Measurements from ENCODE around the gene CASP9. TPM values are rescaled to one million over a fixed set of nuclear protein-coding genes. Genes with fewer than 3 reads are reported as not detected.
"Not testable (repeated sequence)": the region's sequence is repeated elsewhere in the genome, so short reads cannot be mapped to it uniquely, and the experiment has no call there.

The CASP9 gene
- total RNA-seq, 4 donors from 2014 or later = 7.4 to 34.0 (median 26.2) TPM

DNA sequence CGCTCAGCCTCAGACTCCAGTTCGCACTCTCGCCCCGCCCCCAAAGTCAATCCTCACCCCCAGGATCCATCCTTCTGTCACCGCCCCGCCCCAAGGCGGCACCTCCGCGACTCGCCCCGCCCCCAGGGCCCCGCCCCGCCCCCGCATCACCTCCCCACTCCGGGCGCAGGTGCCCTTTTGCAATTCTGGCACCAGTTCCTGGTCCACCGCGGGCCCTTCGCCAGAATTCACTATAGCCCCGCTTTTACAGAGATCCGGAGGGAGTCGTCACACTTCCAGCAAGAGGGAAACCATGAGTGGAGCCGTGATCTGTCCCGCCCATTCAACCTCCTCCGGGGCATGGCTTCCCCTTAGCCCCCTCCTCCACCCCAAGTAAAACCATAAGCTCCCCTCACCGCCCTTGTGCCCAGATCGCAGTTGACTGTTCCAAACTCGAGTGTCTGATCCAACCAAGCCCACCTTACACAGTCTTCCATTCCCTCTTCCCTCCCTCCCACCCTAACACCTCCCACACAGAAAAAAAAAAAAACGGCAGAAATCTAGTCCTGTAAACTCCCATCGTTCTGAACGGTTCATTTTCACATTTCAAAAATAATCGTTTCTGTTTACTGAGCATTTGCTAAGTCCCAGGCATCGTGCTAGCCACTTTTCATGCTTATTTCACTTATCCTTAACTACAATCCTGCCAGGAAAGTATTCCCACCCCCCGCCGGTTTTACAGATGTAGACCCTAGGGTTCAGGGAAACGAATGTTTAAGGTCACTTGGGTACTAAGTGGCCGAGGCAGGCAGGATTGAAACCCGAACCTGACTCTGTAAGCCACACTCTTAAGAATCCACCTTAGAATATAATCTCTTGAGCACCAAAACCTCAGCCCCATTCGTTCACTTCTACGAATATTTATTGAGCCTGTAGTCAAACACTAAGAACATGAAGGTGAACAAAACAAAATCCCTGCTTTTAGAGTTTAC lies 1.3 kb upstream of the CASP9 start:
- H3K27ac ChIP-seq = peak overlapping the region; percentile 93 to 99 (median 96)
- H3K4me3 ChIP-seq = peak overlapping the region; percentile 56 to 78 (median 74)
- H3K27me3 ChIP-seq = no peaks in the 10 kb centered on the region
- H3K9me3 ChIP-seq = no peaks in the 10 kb centered on the region
- peak; percentile 20 to 100 (median 100) for DNase-seq
- peaks cover 0 to under 1% (median 0%) of the 10 kb centered on the region in 3 donors for H3K36me3 ChIP-seq
- H3K4me1 ChIP-seq = peaks cover 0 to 31% (median 5%) of the 10 kb centered on the region in 4 donors
- TF ChIP-seq, protein P1, sequence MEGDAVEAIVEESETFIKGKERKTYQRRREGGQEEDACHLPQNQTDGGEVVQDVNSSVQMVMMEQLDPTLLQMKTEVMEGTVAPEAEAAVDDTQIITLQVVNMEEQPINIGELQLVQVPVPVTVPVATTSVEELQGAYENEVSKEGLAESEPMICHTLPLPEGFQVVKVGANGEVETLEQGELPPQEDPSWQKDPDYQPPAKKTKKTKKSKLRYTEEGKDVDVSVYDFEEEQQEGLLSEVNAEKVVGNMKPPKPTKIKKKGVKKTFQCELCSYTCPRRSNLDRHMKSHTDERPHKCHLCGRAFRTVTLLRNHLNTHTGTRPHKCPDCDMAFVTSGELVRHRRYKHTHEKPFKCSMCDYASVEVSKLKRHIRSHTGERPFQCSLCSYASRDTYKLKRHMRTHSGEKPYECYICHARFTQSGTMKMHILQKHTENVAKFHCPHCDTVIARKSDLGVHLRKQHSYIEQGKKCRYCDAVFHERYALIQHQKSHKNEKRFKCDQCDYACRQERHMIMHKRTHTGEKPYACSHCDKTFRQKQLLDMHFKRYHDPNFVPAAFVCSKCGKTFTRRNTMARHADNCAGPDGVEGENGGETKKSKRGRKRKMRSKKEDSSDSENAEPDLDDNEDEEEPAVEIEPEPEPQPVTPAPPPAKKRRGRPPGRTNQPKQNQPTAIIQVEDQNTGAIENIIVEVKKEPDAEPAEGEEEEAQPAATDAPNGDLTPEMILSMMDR (IDR thresholded peaks at IDR 0.05) = no peak
- TF ChIP-seq POLR2A (IDR thresholded peaks at IDR 0.05) = peak; percentile 21 to 62

DNA sequence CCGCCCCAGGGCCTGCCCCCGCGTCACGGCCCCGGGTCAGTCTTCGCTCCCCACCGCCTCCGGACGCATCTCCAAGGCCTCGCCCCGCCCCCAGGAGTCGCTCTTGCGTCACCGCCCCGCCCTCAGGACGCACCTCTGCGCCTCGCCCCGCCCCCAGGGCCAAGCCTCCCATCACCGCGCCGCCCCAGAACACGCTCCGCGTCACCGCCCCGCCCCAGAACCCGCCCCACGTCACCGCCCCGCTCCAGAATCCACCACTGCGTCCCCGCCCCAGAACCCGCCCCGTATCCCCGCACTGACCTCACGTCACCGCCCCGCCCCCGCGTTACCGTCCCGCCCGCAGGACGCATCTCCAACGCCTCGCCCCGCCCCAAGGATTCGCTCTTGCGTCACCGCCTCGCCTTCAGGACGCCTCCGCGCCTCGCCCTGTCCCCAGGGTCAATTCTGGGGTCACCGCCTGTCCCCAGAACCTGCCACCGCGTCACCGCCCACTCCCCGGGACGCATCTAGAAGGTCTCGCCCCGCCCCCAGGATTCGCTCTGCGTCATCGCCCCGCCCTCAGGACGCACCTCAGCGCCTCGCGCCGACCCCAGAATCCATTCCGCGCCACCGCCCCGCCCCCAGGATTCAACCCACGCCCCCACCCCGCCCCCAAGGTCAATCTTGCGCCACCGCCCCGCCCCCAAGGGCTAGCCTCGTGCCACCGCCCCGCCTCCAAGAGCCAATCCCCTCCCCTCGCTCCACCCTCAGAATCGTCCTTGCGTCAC lies 451 bp upstream of the CASP9 start:
- H3K4me3 ChIP-seq = peak overlapping the region; percentile 74 to 78 (median 76)
- peak overlapping the region; percentile 93 to 99 (median 96) for H3K27ac ChIP-seq
- H3K4me1 ChIP-seq = peaks cover 0 to 31% (median 5%) of the 10 kb centered on the region in 4 donors
- TF ChIP-seq, protein P1 (IDR thresholded peaks at IDR 0.05) = no peak
- no peak for TF ChIP-seq POLR2A (IDR thresholded peaks at IDR 0.05)
- H3K27me3 ChIP-seq = no peaks in the 10 kb centered on the region
- H3K36me3 ChIP-seq = no peaks in the 10 kb centered on the region
- peak; percentile 100 for DNase-seq
- H3K9me3 ChIP-seq = no peaks in the 10 kb centered on the region

DNA sequence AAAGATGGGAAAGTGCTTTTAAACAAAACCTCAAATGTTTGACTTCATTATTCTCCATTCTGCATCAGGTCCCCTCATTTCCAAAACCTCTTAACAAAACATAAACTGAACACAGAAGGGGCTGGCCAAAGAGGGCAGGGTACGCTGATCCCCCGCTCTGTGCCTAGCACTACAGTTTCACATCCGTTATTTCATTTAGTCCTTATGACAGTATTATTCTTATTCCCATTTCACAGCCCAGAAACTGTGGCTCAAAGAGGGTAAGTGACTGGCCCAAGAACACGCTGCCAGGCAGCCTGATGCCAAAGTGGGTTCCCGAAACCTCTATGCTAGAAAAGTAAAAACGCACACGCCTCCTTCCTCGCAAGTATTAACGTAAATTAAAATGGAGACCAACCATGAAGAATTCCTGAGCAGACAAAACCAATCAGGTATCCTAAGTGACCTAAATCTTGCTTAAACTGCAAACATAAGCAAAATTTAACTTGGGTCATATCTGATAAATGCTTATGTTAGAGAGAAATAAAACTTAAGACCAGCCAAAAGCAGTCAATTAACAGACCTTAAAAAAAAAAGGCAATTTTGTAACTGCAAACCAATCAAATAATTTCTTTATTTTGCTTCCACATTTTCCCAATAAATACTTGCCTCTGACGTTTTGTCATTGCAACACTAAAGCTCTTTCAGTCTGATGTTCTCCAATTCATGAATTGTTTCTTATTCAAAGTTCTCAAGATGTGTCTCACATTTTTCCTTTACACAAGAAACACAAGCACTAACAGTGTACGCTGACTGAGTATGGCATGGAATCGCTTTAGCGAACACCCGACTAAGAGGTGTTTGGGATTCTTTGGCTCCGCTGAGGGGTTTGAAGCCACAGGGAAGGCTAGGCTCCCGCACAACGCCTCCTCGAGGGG lies 653 bp downstream of the CASP9 start:
- Histone ChIP-seq H3K4me1 (peaks cover 0 to 31% (median 5%) of the 10 kb centered on the region in 4 donors), H3K36me3 (no peaks in the 10 kb centered on the region), H3K27ac (peak overlapping the region; percentile 93 to 99 (median 96)), H3K4me3 (peak overlapping the region; percentile 74 to 78 (median 76)), H3K27me3 (no peaks in the 10 kb centered on the region), H3K9me3 (no peaks in the 10 kb centered on the region)
- no peak for TF ChIP-seq POLR2A (IDR thresholded peaks at IDR 0.05)
- TF ChIP-seq, protein P1 (IDR thresholded peaks at IDR 0.05) = no peak
- peak in 1 of 3 donors; percentile 42 for DNase-seq

DNA sequence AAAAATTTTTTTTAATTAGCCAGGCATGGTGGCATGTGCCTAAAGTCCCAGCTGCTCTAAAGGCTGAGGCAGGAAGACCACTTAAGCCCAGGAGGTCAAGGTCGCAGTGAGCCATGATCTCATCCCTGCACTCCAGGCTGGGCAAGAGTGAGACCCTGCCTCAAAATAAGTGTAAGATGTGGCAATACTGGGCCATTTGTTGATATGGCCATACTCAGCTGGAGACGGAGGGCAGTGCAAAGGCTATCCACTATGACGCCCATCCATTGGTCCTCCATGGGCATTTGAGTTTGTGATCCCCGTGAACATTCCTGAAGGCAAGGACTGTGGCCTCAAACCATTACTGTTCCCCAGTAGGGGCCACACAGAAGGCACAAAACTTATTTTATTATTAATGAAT lies 1.5 kb downstream of the CASP9 start:
- no peak for TF ChIP-seq POLR2A (IDR thresholded peaks at IDR 0.05)
- TF ChIP-seq, protein P1 (IDR thresholded peaks at IDR 0.05) = no peak
- DNase-seq = peak in 1 of 3 donors; percentile 43
- Histone ChIP-seq H3K27ac (no peak overlapping the region), H3K4me3 (no peak overlapping the region), H3K27me3 (no peaks in the 10 kb centered on the region), H3K36me3 (peaks cover 0 to 6% (median 0%) of the 10 kb centered on the region in 3 donors), H3K9me3 (no peaks in the 10 kb centered on the region), H3K4me1 (peaks cover 0 to 24% (median 5%) of the 10 kb centered on the region in 4 donors)

DNA sequence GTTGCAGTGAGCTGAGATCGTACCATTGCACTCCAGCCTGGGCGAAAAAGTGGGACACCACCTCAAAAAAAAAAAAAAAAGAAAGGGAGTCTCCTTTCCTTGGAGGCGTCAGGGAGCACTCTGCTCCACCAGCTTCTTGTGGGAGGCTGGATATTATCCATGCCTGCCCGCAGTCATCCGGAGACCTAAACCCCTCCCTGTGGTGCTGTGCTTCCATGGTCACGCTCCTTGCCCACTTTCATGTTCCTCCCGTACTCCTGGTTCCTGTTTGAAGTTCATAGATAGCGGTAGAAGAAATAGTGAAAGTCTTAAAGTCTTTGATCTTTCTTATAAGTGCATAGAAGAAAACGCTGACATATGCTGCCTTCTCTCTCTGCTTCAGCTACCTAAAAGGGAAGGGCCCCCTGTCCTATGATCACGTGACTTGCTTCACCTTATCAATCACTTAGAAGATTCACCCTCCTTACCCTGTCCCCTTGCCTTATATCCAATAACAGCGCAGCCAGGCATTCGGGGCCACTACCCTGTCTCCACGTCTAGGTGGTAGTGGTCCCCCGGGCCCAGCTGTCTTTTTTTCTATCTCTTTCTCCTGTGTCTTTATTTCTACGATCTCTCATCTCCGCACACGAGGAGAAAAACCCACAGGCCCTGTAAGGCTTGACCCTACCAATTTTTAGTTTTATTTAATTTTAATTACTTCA lies 2.7 kb downstream of the CASP9 start:
- peak in 1 of 3 donors; percentile 38 for DNase-seq
- peaks cover 0 to 16% (median 0%) of the 10 kb centered on the region in 3 donors for H3K36me3 ChIP-seq
- H3K4me3 ChIP-seq, H3K27me3 ChIP-seq, H3K9me3 ChIP-seq, H3K27ac ChIP-seq: not testable (repeated sequence)
- peaks cover 0 to 20% (median 5%) of the 10 kb centered on the region in 4 donors for H3K4me1 ChIP-seq
